Esophagus mucosa (tissue), 1 donor: ENCODE results near the gene ZNF438. TPM values are rescaled to one million over a fixed set of nuclear protein-coding genes. Genes with fewer than 3 reads are reported as not detected.
A peak's percentile ranks its signal among the peaks of the same experiment; 100 is the strongest.
"Not testable (repeated sequence)": the region's sequence is repeated elsewhere in the genome, so short reads cannot be mapped to it uniquely, and the experiment has no call there.

Experiments used
- ATAC-seq: fragments of 200-7000 bp; cut with Tn5 transposase; one replicate; pipeline ENCODE4 v1.9.1; 2020
- total RNA-seq: library from RNA; stranded (reverse); gene quantifications from one replicate; pipeline ENCODE4 v1.2.4, GENCODE V29; 2023
- donor health status: DM: yes; HTN: yes; CAD: no.

Gene ZNF438
- total RNA-seq, result 2.9 TPM

- peak; percentile 99 for ATAC-seq
These were observed at the start of gene ZNF438 for GRCh38 chr10:31031558-31032257. ZNF438 (minus strand) TSS chr10:31031865; CDS start chr10:30877034, 154,831 bp downstream.

DNA sequence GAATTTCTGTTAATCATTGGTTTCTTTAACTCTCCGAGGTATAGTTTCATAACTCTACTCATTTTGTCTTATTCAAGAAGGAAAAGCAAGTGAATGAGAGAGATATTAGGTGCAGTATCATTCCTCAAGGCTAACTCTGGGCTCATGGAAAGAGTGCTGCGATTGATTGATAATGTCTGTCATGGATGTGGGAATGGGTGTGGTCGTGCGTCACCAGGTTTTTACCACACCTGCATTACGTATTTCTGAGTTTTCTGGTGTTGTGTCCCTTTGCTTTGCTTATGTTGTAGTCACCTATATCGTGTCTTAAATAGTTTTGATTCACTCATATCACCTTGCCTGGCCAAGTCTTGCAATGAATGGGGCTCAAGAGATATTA lies 44.9 kb upstream of the ZNF438 start:
- no peak for ATAC-seq

DNA sequence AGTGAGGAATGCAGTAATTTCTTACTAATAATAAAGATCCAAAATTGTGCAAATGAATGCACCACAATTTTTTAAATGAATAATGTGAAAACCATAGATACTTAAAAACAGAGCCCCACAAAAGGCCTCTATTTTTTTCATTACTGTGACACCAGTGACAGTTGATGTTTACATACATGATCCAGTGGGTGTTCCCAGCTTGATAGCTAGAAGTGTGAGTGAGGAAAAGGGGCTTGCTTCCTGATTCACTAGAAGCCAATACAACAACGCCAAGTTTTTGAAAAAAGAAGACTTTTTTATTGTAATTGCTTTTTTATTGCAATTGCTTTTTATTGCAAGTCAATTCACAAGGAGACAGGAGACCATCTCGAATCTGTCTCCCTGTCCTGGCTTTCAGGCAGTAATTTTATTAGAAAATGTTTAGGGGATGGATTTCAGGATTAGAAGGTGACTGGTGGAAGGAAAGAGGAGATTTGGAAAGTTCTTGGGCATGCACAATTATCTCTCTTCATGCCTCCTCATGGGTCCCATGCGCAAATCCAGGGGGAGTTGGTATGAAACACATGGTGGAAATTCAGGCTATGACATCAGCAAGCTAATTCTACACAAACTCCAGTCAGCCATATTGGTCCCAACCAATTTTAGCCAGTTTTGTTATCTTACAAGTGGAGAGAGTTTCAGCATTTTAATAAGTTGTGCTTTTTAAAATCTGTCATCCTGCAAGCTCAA lies 44.4 kb upstream of the ZNF438 start:
- ATAC-seq, result no peak

DNA sequence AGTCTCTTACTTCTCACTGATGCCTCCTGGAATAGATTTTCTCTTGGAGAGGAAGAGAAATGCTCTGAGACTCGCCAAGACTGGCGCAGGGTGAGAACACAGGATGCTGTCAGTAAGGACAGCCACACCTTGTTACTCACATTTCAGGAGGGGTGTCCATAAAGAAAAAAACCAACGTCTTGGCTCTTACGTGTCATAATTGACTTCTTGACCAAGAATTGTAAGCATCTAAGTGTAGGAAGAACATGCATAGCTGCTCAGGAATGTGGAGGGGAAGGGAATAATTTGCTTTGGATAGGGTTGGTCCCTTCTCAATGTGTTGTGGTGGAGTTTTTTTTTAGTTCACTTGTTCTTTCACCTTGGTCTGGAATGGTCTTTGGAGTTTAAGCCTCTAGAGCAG lies 43.8 kb upstream of the ZNF438 start:
- ATAC-seq, result peak; percentile 28

- no peak for ATAC-seq
These were observed 43.0 kb upstream of the ZNF438 start for GRCh38 chr10:31074722-31075086.

DNA sequence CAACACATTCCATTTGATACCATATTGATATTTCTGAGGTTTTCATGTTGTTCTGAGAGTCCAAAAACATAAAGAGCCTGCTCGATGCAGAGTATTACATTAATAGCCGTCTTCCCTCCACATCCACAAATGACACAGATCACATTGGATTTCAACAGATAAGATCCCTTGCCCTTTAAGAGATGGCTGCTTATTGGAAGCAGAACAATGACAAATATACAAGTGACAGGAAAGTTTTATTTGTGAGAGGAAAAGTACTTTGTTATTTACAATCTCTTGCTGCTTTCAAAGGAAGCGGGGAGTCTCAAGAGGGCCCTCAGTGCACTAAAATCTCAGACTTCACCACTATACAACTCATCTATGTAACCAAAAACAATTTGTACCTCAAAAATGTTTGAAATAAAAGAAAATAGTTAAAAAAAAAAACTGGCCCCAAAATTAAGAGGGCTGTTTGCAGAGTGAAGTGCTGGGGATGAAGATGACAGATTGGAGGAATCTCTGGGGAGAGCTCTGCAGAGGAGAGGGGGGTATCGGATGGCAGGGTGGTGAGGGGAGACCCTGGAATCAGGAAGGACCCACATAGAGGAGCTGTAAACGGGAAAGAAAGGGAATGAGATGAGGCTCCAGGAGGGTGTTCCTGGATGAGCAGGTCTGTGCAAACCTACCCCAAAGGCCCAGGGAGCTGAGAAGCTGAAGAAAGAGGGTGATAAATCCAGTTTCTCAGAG lies 42.5 kb upstream of the ZNF438 start:
- ATAC-seq, result no peak

GRCh38 chr10:31073211-31073610 lies 41.5 kb upstream of the ZNF438 start:
- no peak for ATAC-seq

- no peak for ATAC-seq
These were observed 40.8 kb upstream of the ZNF438 start for GRCh38 chr10:31072451-31072850.

GRCh38 chr10:31071232-31072005 lies 39.8 kb upstream of the ZNF438 start:
- no peak for ATAC-seq

GRCh38 chr10:31070691-31071090 lies 39.0 kb upstream of the ZNF438 start:
- no peak for ATAC-seq

- no peak for ATAC-seq
These were observed 38.4 kb upstream of the ZNF438 start for GRCh38 chr10:31070025-31070424.

- ATAC-seq, result no peak
These were observed 37.7 kb upstream of the ZNF438 start for GRCh38 chr10:31069411-31069810.

DNA sequence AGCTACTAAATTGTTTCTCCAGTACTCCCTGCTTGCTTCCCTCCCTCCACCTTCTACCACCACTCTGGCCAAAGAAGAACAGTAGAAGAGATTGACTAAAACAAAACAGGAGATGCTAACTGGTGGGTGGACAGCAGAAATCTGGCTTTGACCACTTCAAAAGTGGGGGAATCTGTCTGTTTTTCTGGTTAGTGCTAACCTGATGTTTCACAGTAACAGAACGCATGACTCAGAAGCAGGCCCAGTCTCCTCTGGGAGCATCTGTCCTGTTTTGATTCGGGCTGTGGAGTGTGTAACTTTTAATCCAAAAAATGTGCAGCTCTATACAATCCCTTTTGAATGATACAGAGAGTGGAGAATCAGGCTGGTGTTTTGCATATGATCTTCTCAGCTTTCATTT lies 32.7 kb upstream of the ZNF438 start:
- no peak for ATAC-seq

- ATAC-seq, result no peak
These were observed 32.2 kb upstream of the ZNF438 start for GRCh38 chr10:31063841-31064240.

GRCh38 chr10:31062856-31063255 lies 31.2 kb upstream of the ZNF438 start:
- no peak for ATAC-seq

GRCh38 chr10:31061941-31062340 lies 30.3 kb upstream of the ZNF438 start:
- ATAC-seq, result no peak

- no peak for ATAC-seq
These were observed 27.4 kb upstream of the ZNF438 start for GRCh38 chr10:31058795-31059703.

GRCh38 chr10:31056678-31057077 lies 25.0 kb upstream of the ZNF438 start:
- not testable (repeated sequence) for ATAC-seq

DNA sequence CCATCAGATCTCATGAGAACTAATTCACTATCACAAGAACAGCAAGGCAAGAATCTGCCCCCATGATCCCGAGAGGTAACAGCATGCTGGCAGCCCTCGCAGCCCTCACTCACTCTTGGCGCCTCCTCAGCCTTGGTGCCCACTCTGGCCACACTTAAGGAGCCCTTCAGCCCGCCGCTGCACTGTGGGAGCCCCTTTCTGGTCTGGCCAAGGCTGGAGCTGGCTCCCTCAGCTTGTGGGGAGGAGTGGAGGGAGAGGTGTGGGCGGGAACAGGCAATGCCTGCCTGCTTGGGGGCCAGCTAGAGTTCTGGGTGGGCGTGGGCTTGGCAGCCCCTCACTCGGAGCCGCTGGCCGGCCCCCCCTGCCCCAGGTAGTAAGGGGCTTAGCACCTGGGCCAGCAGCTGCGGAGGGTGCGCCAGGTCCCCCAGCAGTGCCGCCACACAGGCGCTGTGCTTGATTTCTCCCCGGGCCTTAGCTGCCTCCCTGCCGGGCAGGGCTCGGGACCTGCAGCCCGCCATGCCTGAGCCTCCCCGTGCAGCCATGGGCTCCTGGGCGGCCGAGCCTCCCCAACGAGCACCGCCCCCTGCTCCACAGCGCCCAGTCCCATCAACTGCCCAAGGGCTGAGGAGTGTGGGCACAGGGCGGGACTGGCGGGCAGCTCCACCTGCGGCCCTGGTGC lies 24.0 kb upstream of the ZNF438 start:
- ATAC-seq, result no peak

DNA sequence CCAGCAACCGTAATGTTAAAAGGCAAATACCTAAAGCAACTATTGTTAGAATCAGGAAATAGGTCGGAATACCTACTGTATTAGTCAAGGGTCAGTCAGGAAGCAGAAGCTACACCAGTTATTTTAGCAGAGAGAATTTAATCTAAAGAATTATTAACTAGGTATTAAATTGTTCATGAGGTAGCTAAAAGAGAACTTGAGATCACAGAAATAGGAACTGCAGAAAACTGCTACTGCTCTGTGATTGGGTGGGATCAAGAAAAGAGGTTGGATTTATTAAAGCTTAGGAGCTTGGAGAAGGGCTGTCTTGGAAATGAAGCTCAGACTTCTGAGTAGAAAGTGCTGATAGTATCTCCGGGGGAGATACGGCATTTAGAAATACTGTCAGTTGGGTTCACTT lies 20.0 kb upstream of the ZNF438 start:
- no peak for ATAC-seq

GRCh38 chr10:31042670-31043069 lies 11.0 kb upstream of the ZNF438 start:
- ATAC-seq, result no peak
